Activated CD4-positive, alpha-beta T cell treated with anti-CD3 and anti-CD28 coated beads, Interleukin-2, Interleukin-4, amounts not matched to agents 100 ng/mL and 50 ng/mL, durations not matched to agents 16 hours and 8 hours (primary cell): ENCODE results near the gene DUSP10.
A peak's percentile ranks its signal among the peaks of the same experiment; 100 is the strongest.

Experiments used
- DNase-seq: peaks from one replicate; pipeline ENCODE4 v3.0.0-alpha.2; 2020; ENCODE audit warnings: low spot score

DUSP10 gene

DNA sequence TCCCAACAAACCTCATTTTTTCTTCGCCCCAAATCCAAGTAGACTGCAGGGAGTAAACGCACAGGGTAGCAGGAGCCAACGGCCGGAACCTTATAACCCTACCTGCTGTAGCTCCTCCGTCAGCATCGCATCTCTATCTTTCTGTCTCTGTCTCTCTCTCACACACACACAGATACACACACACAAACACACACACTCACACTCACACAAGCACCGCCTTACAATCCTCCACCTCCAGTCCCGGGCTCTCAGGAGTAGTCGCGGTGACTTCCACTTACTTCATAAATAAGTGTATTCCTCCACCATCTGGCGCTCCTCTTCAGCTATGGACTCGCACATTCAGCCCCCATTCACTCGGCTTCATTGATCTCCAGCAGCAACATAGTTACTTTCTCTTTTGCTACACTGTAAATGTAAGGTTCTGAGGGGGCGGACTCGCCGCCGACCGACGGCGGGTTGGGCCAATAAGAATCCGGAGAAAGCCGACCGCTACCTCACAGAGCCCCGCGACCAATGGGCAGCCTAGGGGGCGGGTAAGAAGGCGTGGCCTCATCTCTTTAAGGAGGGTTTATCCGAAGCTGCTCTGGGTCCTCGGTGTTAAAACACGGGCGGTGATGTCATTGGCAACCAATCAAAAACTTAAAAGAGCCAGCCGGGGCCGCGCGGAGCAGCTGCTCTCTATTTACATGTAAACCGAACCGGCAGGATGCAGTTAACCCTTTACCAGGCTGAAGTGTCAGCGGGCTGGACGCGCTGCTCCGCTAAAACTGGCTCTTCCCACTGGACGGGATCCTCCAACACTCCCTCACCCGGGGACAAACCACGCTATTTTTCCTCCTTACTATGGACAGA is at the start of gene DUSP10:
Gene DUSP10 (minus strand): TSS at position 387 of the 852 bp plus-strand sequence. CDS start 2,345 bp downstream, outside the sequence.
- peak; percentile 99 for DNase-seq

DNA sequence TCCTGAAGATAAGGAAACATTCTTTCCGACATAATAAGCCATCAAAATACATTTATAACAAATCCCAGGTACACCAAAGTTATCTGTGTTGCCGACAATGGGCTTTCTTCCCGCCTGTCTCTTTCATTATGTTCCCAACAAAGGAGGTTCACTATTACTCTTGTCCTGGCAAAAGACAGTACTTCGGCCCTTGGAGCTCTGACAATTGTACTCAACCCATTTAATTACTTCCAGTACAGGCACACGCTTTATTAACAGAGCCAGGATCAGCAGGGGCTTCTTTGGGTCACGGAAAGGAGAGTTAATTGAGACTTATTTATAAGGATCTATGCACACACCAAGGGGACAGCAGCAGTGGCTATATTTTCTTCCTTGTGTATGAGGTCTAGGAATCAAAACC is 46.6 kb upstream of the DUSP10 start:
- DNase-seq, result no peak

DNA sequence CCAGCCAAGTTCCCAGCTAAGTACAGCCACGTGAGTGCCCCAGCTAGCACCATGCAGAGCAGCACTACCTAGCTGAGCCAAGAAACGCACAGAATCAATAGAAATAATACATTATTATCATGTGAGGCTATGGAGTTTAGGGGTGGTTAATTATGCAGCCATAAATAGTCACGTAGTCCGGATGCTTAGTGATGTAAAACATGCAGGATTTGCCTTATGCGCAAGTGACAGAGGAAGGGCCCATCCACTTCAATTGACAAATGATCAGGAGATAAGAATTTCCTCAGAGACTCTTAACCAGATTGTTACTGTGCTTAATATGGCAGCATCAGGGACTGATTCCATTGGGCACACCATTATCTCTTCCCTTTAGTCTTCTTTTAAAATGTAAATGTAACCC is 44.8 kb upstream of the DUSP10 start:
- DNase-seq, result no peak

DNA sequence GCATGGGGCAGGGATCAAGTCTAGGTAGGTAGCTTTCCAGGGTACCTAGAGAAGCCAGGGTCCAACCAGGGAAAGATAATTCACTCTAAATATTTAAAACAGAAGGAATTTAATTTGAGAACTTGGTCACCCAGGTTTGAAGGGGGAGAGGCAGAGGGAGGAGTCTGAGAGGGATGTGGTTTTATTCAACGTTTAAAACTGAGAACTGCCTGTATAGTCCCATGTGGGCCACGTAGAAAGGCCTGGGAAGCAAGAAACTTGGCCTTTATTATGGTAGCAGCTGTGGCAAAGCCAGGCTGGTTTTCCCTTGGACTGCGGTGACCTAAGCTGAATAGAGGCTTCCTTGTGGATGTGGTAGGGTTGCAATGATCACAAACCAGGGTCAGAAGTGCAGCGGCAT is 42.0 kb upstream of the DUSP10 start:
- no peak for DNase-seq

DNA sequence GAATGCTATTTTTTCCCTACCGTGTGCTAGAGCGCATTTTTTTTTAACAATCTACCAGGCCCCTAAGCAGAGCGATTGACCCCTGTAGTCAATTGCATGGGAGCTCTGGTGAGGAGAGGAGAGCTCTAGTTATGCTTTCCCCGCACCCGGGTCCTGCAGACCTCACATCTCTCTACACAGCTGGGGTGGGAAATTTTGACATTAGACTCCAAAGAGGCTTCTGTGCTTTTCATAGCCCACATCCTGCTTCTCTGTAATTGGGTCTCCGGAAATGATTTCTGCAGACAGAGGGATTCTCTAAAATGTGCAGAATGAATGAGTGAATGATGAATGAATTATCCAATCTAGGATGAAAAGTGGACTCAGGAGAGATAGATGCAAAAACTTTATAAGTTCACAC is 41.5 kb upstream of the DUSP10 start:
- DNase-seq, result peak; percentile 48

DNA sequence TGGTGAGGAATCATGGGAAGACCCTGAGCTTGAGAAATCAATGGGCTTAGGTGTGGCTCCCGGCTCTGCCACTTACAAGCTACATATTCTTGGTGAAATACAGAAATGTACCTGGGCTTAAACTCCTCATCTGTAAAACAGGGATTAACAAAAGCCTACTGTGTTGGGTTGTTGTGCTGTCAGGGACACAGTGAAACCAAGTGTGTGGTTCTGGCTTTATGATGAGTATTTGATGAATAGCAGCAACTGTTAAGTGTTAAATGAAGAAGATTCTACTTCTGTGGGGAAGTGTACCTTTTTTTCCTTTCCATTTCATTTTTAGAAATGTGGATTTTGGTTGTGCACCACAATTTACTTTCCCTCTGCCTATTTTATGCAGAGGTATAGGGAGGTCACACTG is 41.1 kb upstream of the DUSP10 start:
- DNase-seq, result no peak

DNA sequence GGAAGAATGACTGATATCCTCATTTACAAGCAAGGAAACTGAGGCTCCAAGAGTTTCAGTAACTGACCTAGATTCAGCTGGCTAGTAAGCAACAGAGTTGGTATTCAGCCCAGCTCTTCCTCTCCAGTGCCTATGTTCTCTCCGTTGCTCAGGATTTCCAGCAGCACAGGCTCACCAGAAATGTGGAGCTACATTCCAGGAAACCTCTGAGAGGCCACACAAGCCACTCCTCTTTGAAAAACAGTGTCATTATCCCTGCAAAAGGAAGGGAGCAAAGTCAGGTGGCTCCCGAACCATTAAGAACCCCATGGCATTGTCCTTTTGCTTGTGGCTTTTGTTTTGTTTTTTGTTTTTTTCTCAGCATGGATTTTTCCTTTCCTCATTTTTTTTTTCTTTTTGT is 40.6 kb upstream of the DUSP10 start:
- DNase-seq, result no peak

DNA sequence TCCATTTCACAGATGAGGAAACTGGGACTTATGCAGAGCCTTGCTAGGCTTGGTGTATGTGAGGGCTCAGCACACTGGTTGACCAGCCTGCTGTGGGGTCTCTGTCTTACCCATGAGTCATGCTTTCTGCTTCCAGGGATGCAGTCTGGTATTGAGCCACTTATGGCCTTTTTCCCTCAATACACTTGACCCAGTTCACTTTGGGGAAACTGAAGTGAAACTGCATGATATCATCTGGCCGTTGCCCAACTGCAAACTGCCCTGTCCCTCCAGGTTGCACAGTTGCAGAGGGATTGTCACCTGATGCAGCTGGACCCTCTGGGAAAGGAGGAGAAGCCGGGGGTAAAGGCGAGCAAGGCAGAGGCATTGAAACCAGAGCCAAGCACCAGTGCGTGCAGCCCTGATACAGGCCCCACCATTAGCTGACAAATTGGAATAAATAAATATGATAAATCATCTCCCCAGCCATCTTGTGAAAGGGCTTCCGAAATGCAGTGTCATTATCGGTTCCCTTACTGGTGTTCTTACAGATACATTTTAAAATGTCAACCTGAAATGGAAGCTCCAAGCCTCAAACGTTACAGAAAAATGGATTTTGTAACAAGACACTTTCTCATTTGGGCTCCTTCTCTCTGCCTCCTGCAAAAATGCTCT is 39.3 kb upstream of the DUSP10 start:
- DNase-seq, result no peak

DNA sequence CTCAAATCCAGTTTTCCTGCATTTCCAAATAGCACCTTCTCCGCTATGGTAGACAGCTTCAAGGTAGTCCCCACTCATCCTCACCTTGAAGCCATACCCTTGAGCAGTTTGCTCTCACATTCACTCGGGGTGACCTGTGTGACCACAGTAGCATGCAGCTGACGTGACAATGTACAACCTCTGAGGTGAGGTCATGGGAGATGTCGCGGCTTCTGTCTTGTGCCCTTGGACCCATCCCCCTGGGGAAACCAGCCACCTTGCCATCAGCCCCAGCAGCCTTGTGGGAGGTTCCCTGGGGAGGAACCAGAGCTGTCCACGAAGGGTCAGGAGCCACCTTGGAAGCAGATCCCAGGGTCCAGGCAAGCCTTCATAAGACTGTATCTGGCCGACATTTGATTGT is 38.3 kb upstream of the DUSP10 start:
- DNase-seq, result no peak

DNA sequence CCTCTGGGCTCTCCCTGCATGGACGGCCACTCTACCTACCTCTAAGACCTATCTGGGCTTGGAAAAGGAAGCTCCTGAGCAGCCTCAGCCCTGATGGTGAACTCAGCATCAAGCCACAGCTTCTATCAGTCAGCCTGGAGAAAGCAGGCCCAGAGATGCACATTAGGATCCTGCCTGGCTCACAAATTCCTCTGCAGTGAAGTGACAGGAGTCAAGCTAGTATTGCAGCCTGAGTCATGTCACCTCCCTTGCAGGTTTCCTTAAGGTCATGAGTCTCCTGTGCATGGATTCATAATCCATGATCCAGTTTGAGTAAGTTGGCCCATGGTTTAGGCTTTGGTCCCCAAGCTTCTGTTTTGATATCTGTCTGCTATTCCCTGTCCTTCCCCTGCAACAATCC is 37.9 kb upstream of the DUSP10 start:
- DNase-seq, result no peak

DNA sequence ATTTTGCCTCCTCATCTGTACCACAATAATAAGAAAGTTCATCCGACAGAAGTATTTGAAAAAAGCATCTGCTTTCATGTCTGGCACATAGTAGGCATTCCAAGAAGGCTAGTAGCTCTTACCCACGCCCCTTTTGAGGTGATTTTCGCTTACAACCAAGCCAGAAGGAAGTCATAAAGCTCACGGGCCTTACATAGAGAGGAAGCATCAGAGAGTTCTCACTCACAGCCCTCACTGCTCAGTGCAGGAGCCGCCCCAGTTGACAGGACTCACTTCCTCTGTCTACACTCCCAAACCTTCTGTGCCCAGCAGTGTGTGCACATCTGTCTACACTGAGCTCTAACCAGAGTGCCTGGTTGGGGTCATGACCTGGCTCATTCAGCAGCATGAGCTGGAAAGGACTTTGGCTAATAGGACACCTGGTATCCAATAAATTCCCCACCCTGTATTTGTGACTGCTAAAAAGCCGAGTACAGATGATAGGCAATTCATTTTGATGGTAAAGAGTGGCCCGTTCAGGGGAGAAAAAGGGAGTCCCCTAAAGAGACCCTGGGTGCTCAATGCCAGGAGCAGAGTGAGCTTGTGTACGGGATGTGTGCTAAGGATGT is 36.8 kb upstream of the DUSP10 start:
- DNase-seq, result peak; percentile 68

DNA sequence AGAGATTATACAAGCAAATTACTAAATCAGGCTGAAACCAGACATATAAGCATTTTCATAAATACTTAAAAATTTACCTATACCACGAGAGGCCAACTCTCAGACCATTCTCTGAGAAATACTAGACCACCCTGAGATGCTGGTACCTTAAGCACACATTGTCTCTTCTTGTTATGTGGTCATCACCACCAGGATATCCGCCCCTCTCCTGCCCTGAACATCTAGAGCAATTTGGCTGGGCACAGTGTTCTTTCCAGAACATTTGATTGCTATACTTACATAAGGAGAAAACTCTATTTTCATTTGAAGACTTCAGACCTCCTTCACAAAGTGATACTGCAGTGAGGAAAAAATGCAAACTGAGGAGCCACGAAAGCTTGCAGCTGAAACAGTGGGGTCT is 36.2 kb upstream of the DUSP10 start:
- no peak for DNase-seq

DNA sequence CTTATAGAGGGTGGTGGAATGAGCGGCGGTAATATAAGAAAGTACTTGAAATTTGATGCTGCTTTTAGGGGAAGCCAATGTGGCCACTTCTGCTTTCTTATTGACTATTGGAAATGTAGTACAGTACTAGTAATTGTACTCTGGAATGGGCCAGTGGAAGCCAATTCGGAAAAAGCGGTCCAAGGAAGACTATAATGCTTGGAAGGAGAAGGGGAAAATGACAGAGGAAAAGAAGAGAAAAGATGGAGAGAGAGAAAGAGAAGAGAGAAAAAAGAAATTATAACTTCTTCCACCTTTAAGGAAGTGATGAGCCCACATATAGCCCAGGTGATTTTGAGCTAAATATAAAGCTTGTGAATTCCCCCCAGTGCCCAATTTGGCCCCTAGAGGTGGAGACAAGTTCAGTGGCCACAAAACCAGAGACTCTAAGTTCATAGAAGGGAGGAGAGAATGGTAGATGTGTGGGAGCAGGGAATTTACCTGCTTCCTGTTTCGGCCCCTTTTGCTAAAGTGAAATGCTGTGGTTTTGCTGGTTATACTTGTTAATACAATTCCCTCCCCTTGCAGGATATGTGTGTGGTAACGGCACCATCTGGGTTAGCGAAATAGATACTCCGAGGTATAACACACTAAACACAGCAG is 35.7 kb upstream of the DUSP10 start:
- DNase-seq, result peak; percentile 84

DNA sequence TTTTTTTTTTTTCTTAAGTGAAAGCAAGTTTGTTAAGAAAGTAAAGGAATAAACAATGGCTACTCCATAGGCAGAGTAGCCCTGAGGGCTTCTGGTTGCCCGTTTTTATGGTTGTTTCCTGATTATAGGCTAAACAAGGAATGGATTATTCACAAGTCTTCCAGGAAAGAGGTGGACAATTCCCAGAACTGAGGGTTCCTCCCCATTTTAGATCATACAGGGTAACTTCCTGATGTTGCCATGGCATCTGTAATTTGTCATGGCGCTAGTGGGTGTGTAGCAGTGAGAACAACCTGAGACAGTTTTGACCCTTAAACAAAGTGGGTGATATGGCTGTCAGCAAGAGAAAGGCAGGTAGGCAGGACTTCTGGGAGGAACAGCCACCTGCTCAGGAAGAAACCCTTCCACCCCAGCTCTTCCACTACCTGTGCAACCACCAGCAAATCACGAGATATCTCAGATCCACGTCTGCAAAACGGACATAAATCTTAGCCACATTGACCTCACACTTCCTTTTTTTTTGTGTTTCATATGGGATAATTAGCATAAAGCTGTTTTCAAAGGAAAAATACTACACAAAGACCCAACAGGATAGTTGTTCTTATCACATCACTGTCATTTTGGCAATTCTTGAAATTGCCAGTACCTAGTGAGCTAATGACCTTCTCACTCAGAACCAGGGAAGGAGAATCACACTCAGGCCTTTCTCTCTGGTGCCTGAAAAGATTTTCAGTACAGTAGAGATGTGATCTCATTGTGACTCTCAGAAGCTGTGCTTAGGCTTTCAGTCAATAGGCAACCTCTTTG is 34.8 kb upstream of the DUSP10 start:
- peak; percentile 58 for DNase-seq

DNA sequence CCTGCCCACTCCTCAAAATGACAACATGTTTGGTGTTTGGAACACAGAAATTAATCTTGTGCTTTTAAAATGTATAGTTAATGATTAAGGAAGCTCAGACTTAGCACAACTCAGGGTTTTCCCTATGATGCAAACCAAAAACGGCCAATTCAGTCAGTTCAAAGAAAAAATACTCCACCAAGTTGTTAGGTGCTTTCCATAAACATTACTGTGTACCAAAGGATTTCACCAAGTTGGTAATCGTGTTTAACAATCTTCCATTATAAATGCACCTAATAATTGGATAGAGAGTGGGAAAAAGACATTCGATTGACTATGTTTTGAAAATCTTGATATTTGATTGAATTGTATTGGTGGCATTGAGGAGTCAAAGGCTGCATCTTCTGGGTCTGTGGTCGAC is 33.3 kb upstream of the DUSP10 start:
- no peak for DNase-seq

DNA sequence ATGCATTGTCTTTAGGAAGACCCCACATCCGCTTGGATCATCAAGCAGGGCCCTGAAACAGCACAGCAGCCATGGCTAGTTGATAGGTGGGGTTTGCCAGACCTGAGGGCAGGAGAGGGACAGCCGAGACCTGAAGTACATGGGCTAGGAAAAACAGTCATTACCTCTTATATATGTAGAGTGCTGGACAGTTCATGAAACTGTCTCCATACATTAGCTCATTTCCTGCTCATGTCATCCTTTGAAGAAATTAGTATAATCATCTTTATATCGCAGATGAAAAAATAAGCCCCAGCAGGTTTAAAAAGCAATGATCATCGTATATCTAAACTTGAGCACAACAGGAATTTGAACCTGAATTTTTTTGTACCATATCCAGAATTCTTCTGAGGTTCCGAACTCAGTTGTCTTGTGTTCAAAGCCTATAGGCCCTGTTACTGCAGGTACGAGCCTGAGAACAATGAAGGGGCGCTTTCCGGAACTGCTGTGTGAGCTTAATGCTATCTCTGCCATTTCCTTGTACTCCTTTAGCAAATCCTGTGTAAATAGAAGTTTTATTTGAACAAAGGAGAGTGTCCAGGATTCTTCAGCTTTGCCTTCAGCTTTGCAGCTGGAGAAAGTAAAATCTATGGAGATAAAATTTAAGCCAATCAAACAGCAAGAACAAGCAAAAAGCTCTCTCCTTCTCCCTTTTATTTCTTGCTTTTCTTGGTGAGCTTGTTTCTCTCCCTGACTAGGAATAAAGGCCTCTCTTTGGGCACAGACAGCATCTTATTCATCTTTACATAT is 32.4 kb upstream of the DUSP10 start:
- DNase-seq, result no peak

DNA sequence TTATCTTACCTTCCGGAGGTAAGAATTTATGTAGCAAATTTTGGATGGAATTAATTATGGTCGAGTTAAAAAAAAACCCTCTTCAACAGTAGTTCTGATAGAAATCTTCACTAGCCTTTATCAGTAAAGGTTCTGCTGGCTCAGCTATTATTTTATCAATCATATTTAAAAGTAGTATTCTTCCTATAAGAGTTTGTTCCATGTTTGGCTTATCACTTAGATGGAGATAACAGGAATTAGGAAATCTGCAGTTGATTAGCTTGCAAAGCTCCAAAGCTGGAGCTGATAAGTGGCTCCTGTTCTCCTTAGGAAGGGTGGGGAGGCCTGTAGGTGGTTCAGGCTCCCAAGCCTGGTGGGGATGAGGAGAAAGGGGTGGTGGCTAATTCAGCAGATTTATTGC is 31.5 kb upstream of the DUSP10 start:
- no peak for DNase-seq

DNA sequence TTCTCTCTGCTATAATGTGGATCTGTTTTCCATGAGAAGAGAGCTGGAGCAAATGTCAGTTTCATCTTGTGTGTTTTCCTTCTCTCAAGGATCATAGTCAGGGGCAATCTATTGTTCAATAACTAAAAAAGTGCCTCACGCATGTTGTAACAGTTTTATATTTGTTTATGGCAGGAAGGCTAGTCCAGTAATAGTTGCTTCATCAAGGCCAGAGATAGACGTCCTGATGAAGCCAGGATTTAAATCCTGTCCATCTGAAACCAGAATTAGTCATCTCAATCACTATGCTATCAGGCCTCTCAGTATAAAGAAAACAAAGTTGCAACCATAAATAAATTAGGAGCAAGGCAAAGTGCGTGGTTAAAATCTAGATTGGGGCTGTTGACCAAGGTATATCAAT is 30.2 kb upstream of the DUSP10 start:
- DNase-seq, result no peak

DNA sequence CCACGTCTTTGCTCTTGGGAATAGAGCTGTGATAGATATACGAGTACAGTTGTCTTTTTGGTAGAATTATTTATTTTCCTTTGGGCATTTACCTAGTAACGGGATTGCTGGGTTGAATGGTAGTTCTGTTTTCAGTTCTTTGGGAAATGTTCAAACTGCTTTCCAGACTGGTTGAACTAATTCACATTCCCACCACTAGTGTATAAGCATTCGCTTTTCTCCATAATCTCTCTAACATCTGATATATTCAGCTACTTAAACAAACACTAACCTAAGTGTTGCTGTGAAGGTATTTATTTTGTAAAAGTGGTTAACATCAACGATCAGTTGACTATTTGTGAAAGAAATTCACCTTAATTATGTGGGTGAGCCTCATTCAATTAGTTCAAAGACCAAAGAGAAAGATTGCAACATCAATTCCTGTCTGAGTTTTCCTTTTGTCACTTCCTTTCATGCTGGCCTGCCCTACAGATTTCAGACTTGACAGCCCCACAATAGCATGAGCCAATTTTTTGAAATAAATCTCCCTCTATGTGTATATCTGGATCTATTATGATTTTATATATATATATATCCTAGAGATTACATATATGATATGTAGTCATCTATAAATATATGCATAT is 26.7 kb upstream of the DUSP10 start:
- DNase-seq, result no peak

DNA sequence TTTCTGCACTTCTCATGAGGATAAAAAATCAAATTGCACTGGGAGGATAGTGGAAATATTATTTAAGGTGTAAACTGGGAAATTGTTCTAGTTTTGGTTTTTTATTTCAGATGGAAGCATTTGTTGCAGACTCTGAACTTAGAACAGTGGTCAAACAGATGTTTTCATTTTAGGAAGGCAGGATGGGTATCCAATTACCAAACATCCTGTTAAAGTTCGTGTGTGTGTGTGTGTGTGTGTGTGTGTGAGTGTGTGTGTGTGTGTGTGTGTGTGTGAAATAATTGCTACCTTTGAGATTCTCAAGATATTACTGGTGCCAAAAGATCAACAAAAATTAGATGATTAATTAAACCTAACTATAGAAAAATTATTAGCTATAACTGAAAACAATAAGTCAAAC is 24.3 kb upstream of the DUSP10 start:
- DNase-seq, result no peak

DNA sequence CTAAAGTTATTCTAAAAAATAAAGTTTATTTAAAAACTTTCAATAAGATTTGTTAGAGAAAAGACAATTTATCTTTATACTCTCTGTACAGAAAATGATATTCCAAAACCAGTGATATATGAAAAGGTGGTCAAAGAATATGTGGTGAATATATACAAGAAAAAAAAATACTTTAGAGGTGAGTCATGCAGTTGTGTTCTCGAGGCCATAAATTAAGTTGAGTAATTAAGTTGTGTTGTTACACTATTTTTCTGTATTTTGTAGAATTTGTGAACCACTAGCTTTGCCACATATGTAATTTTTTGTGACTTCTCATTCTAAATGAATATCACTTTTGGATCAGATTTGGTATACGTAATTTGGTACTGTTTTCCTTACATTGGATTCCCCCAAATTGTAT is 23.6 kb upstream of the DUSP10 start:
- no peak for DNase-seq
